Hematopoietic multipotent progenitor cell (in vitro differentiated cells): ENCODE data around the gene TMEM119. TPM values are rescaled to one million over a fixed set of nuclear protein-coding genes. Genes with fewer than 3 reads are reported as not detected.

Experiments used
- DNase-seq, 3 donors: peaks; one replicate each; pipeline ENCODE4 v3.0.0-alpha.2; 2011 to 2015; ENCODE audit warnings: low read depth in 2 of 3, low spot score in 2 of 3
- total RNA-seq: library from RNA; depleted of rRNA; stranded (reverse); fragments of >200 nt; gene quantifications from one replicate; pipeline ENCODE4 v1.2.3, GENCODE V29; 2012

The TMEM119 gene
- under 0.01 TPM for total RNA-seq

- no peak for DNase-seq
Observed at GRCh38 chr12:108597559-108598471, at the start of gene TMEM119. Gene TMEM119, minus strand, starts transcription at chr12:108598084. Its CDS starts 5,701 bp downstream, at chr12:108592383.

- no peak for DNase-seq
Observed at GRCh38 chr12:108646600-108647579, 49.0 kb upstream of the TMEM119 start.

GRCh38 chr12:108645686-108646599, 48.1 kb upstream of the TMEM119 start:
- DNase-seq = no peak

GRCh38 chr12:108644811-108645120, 46.9 kb upstream of the TMEM119 start:
- no peak for DNase-seq

GRCh38 chr12:108643941-108644810, 46.3 kb upstream of the TMEM119 start:
- no peak for DNase-seq

- DNase-seq = no peak
Observed at GRCh38 chr12:108642899-108643654, 45.2 kb upstream of the TMEM119 start.

- no peak for DNase-seq
Observed at GRCh38 chr12:108642269-108642870, 44.5 kb upstream of the TMEM119 start.

- peak in 1 of 3 donors; percentile 41 for DNase-seq
Observed at GRCh38 chr12:108641446-108642268, 43.8 kb upstream of the TMEM119 start.

- peak in 1 of 3 donors; percentile 48 for DNase-seq
Observed at GRCh38 chr12:108640802-108641445, 43.0 kb upstream of the TMEM119 start.

GRCh38 chr12:108638997-108639822, 41.3 kb upstream of the TMEM119 start:
- DNase-seq = no peak

- peak in 1 of 3 donors; percentile 43 for DNase-seq
Observed at GRCh38 chr12:108638141-108638827, 40.4 kb upstream of the TMEM119 start.

GRCh38 chr12:108637222-108637971, 39.5 kb upstream of the TMEM119 start:
- DNase-seq = no peak

- DNase-seq = no peak
Observed at GRCh38 chr12:108635997-108636808, 38.3 kb upstream of the TMEM119 start.
